Raji (cell line): ENCODE results near the gene IVNS1ABP.

ENCODE experiments used
- POLR2A ChIP-seq: IDR thresholded peaks from 2 replicates; pipeline ENCODE4 v1.6.1; 2011; ENCODE audit warnings: low read depth, low read length, control low read depth; ENCODE audit not compliant: insufficient read depth

IVNS1ABP gene

DNA sequence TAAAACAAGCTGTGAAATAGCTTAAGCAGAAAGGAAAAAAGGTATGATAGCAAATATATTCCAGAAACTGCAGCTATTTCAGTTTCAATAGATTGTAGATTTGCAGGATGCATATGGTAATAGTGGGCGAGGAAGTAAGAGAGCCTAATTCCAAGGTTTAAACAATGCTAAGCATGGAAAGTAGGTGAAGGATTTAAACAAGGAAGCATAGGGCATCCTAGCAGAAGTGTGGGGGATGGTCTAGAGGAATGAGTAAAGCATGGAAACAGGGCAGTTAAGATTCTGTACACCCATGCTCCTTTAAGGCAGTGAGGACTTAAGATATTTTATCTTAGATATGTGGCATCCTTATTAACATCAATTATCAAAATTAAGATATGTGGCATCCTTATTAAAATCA is 2.6 kb downstream of the IVNS1ABP start:
- TF ChIP-seq POLR2A: no peak

DNA sequence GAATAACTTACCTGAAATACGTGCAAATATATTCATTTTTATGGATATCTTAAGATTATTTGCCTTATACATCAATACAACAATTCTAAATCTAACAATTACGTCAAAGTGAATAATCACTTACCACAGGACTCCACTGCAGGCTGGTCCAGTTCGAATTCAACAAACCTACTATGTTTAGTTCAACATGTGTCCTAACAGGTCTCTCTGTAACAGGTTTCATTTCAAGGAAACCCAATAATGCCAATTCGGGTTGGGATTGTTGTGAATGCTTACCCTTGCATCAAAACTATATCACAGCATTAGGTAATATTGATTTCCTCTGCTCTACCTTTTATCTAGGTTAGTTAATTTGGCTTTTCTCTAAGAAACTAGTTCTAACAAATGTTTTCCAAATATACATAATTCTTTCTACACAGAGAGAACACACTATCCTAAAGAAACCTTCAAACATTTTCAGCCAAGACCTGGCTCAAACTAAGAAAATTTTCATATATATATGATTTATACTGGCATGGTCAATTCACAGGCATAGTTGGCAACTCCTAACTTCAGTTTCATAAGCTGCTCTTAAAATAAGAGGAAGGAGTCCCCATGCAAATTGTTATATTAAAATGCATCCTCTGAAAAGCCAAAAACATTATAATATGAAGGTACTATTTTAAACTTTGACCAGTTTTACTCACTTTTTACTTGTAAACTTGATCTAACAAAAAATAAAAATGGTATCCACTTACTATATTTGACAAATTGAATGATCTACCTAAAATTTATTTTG is 4.5 kb downstream of the IVNS1ABP start:
- no peak for TF ChIP-seq POLR2A

DNA sequence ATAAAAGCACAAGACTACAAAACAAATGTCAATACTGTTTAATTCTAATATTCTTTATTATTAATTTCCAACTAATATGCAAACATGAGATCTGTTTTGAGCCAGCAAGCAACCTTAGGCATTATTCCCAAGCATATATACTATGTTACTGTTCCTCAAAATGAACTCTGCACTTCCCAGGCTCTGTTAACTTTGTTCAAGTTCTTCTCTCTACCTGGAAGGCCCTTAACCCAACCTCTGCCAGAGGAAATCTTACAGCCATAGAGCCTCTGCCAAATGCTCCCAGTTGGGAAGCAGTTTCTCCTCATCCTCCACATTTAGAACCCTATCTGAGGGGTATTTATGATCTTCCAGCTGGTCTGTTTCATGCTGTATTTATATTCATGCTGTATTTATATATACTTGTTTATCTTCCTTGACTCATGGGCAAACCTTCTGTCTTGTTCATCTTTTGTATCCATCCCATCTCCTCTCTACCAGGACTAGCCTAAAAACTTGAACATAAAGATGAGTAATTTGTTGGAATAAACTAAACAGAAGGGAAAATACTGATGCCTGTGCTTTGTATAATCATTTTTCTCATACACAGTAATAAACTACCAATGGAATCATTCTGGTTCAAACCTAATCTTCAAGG is 5.3 kb downstream of the IVNS1ABP start:
- no peak for TF ChIP-seq POLR2A

DNA sequence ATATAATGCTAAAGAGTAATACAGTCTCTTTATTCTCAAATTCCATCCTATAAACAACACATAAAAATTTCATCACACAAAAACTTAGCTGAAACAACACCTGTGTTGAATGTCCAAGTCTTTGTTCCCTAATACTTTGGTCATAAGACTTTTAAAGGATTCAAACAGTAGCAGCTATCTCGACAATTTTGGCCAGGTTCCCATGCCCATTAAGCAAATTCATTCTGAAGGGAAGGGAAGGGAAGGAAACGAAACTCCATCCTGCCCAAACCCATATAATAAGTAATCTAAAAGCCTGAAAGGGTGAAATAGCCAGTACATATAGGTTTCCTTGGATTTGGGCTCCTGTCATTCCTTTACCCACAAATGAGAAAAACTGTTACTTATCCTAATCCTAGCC is 7.5 kb downstream of the IVNS1ABP start:
- TF ChIP-seq POLR2A: no peak

DNA sequence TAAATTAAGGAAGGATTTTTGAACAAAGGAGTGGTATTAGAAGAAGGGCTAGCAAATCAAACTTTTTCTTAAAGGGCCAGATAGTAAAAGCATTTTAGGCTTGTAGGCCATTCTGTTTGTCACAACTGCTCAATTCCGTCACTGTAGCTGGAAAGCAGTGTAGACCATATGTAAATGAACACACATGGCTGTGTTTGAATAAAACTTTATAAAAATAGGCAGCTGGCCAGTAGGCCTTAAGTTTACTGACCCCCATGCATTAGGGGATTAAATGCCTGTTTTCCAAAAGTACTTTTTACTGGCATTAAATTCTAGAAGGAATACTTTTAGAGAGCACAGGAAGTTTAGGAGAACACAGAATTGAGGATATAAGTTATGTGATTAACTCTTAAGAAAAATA is 8.9 kb downstream of the IVNS1ABP start:
- no peak for TF ChIP-seq POLR2A

DNA sequence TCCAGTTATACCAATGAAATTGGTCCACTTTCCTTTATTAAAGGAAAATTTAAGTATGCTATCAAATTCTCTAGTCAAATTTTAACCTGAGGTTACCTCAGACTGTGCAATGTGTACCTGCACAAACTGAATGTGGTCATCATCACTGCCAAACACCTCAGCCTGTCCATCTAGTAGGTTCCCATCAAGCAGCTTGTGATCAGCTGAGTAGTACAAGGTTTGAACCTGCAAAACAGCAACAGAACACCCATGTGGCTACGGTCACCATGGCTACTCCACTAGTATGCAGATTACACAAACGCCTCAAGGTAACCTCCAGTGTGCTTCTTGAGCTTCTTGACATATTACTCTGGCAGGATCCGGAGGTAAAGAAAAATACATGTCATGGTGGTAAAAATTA is 11.6 kb downstream of the IVNS1ABP start:
- no peak for TF ChIP-seq POLR2A

DNA sequence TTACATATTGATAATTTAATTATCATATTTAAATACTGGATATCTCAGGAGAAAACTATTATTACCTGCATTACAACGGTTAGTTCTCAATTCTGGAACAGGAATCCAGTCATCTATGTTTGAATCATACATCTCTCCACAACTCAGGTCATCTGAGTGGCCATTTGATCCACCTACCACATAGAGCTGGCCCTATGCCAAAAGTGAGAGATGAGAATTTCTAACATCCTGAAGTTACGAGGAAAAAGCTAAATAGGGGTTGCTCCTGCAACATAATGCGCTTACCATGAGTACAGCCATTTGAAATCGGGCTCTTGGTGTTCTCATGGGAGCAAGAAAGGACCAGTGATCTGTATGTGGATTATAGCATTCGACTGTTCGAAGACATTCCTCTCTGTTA is 16.9 kb downstream of the IVNS1ABP start:
- no peak for TF ChIP-seq POLR2A

DNA sequence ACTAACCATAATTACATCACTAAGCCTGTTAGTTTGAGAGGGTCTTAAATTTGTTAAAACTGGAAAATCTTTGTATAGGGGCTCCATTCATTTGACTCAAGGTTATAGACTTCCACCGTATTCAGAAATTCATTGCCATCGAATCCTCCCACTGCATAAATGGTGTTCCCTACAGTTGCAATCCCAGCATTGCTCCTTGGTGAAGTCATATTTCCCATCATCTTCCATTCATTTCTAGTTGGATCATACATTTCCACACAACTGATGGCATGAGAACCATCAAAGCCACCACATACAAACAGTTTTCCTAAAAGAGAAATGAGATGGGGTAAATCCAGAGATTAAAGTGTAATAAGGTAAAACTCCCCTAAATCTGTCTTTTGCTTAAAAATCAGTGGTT is 19.1 kb downstream of the IVNS1ABP start:
- TF ChIP-seq POLR2A: no peak

DNA sequence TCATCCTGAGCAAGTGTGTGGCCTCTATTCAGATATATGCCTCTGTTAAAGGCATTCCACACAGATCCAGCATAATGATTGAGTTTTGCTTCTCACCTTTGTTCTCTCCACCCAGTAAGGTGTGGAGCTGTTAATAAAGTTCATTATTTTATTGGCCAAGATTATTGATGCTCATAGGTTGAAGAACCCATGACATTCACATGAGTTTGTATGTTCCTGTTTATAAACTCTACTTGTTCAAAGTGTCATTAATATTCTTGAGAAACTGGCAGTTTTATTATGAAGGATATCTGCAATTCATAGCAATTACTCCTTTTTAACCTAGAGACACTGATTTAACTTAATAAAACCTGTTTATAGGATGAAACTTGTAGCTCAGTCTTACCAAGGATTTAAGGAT is 22.0 kb downstream of the IVNS1ABP start:
- TF ChIP-seq POLR2A: no peak

DNA sequence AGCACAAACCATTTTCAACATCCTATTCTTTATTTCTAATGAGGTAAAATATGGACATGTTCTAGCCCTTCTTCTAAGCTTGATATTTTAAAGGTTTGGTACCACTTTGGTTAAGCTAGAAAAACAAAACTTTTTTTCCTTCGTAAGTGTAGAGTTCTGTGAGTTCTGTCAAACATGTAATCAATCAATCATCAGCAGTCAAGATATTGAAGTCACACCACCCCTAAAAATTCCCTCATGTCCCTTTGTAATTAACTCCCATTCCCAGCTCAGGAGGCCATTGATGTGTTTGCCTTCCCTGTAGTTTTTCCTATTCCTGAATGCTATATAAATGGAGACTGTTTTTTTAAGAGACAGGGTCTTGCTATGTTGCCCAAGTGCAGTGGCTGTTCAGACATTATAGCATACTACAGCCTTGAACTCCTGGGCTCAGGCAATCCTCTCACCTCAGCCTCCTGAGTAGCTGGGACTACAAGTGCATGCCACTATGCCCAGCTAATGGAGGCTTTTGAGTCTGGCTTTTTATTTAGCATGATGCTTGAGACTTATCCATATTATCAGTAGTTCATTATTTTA is 23.0 kb downstream of the IVNS1ABP start:
- no peak for TF ChIP-seq POLR2A

DNA sequence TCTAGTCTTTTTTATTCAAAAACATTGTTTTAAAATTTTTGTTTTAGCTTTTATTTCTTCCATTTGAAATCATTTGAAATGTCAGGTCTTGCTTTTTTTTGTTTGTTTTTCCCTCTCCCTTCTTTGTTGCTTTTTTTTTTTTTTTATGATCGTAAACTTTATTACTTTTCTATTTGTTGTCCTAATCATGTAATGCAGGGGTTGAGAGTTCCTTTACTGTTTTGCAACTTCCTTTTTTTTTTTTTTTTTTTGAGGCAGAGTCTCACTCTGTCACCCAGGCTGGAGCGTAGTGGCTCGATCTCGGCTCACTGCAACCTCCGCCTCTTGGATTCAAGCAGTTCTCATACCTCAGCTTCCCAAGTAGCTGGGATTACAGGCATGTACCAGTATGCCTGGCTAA is 24.8 kb downstream of the IVNS1ABP start:
- no peak for TF ChIP-seq POLR2A

DNA sequence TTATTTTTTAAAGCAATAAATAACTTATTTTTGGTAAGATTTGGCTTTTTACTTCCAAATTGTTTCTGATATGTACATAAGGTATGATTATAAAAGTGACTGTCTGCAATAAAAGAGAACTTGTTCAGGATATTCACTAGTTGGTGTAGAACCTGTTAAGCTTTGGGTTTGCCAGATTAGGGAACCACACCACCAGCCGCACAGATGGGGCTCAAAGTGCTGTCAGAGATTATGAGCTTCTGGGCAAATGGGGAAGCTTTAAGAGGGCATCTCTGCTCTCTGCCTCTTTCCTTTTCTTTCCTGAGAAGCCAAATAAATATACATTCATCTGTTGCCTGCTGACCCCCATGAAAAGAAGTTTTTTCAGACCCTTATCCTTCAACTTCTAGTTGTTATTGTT is 25.4 kb downstream of the IVNS1ABP start:
- TF ChIP-seq POLR2A: no peak

DNA sequence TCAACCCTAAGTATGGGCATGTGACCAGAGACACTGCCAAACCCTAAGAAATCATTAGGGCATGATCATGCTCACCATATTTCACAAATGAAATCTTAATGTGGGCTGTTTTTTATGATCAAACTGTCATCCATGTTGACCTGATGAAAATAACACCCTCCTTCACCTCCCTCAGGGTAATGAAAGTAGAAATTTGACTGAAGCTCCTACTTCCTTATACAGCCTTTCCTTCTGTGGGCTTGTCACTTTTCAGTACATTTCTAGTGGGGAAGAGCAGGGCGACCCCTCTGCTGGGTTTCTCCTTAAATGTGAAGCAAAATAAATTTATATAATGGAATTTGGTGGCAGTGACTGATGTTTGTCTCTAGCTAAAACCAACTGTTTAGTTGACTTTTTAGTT is 25.9 kb downstream of the IVNS1ABP start:
- no peak for TF ChIP-seq POLR2A

DNA sequence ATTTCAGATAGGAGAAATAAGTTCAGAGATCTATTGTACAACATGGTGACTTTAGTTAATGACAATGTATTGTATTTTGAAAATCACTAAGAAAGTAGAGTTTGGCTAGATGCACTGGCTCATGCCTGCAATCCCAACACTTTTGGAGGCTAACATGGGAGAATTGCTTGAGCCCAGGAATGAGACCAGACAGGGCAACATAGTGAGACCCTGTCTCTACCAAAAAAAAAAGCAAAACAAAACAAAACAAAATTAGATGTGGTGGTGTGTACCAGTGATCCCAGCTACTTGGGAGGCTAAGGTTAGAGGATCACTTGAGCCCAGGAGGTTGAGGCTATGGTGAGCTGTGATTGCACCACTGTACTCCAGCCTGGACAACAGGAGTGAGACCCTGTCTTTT is 27.2 kb downstream of the IVNS1ABP start:
- no peak for TF ChIP-seq POLR2A

DNA sequence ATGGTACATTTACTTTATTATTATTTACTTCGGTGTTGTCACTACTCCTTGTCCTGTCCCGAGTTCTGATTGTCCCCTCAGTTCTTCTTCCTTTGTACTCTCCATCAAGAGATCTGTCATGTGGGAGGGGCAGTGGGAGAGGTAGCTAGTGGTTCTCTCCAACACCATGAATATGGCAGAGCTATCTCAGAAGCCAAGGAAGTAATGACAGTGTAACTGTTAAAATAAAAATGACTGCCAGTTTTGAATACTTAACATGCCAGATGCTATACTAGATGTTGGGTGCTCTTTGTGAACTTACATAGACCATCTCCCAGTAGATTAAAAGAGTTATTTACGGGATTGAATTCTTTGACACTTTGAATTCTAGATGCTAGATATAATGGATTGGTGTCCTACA is 28.6 kb downstream of the IVNS1ABP start:
- no peak for TF ChIP-seq POLR2A

DNA sequence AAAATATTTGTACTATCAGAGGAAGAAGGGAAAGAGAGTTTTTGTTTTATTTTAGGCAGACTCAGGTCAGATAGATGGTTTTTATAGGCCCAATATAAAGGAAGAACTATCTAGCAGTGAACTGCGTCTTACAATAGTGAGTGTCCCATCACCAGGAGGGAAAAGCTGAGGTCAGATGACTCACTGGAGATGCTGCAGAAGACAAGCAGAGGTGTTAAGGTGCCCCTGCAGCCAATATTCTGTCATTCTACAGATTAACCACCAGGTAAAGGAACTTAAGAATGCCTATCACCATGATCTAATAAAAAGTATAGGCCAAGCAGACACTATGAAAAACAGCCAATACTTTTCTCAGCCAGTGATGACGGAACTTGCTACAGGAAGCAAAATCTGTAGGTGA is 29.6 kb downstream of the IVNS1ABP start:
- no peak for TF ChIP-seq POLR2A
